H4 (cell line): ENCODE measurements around the gene MEGF6. TPM values are rescaled to one million over a fixed set of nuclear protein-coding genes. Genes with fewer than 3 reads are reported as not detected.

Experiments
- DNase-seq: peaks from one replicate; pipeline ENCODE4 v3.0.0-alpha.2; 2015; ENCODE audit warnings: low spot score
- total RNA-seq: library from RNA; depleted of rRNA; stranded (reverse); fragments of >200 nt; shearing (Covaris generic); gene quantifications from 2 replicates; pipeline ENCODE4 v1.2.3, GENCODE V29; 2014

Gene MEGF6
- total RNA-seq, 1 experiment from 2014 or later, result 1.1 TPM

GRCh38 chr1:3540876-3541275, 70.4 kb downstream of the MEGF6 start:
- DNase-seq, result no peak

- DNase-seq, result peak; percentile 38
Measured at GRCh38 chr1:3539707-3540425, 71.4 kb downstream of the MEGF6 start.

- DNase-seq, result no peak
Measured at GRCh38 chr1:3537359-3537758, 73.9 kb downstream of the MEGF6 start.

- DNase-seq, result no peak
Measured at GRCh38 chr1:3536420-3537195, 74.7 kb downstream of the MEGF6 start.

GRCh38 chr1:3535732-3536131, 75.6 kb downstream of the MEGF6 start:
- no peak for DNase-seq

- DNase-seq, result no peak
Measured at GRCh38 chr1:3534803-3535637, 76.3 kb downstream of the MEGF6 start.

- no peak for DNase-seq
Measured at GRCh38 chr1:3533067-3534048, 78.0 kb downstream of the MEGF6 start.

GRCh38 chr1:3531928-3532327, 79.4 kb downstream of the MEGF6 start:
- DNase-seq, result no peak

- DNase-seq, result peak; percentile 70
Measured at GRCh38 chr1:3530926-3531818, 80.1 kb downstream of the MEGF6 start.

- no peak for DNase-seq
Measured at GRCh38 chr1:3530086-3530925, 81.0 kb downstream of the MEGF6 start.

GRCh38 chr1:3529099-3529729, 82.1 kb downstream of the MEGF6 start:
- no peak for DNase-seq

- no peak for DNase-seq
Measured at GRCh38 chr1:3527774-3528173, 83.5 kb downstream of the MEGF6 start.

GRCh38 chr1:3525551-3526482, 85.5 kb downstream of the MEGF6 start:
- DNase-seq, result no peak

- no peak for DNase-seq
Measured at GRCh38 chr1:3524556-3525203, 86.6 kb downstream of the MEGF6 start.

- DNase-seq, result no peak
Measured at GRCh38 chr1:3523980-3524379, 87.3 kb downstream of the MEGF6 start.

- no peak for DNase-seq
Measured at GRCh38 chr1:3522564-3523265, 88.6 kb downstream of the MEGF6 start.
